PFSK-1 (cell line): ENCODE data around the gene ERC1.

ENCODE experiments used
- FOXP2 ChIP-seq: optimal IDR thresholded peaks from 2 replicates; pipeline ENCODE3; 2011; ENCODE audit warnings: borderline replicate concordance, control low read depth, inconsistent platforms; ENCODE audit not compliant: insufficient read depth; ENCODE audit errors: extremely low read length, extremely low read depth
- POLR2AphosphoS5 ChIP-seq: IDR thresholded peaks from 2 replicates; pipeline ENCODE4 v1.6.1; 2012; ENCODE audit warnings: low read depth, mild to moderate bottlenecking, control low read depth, low read length, moderate library complexity
- SIN3A ChIP-seq: IDR thresholded peaks from 2 replicates; pipeline ENCODE4 v1.6.1; 2012; ENCODE audit warnings: mild to moderate bottlenecking, low read length, moderate library complexity, borderline replicate concordance; ENCODE audit not compliant: insufficient read depth
- TAF1 ChIP-seq: IDR thresholded peaks from 2 replicates; pipeline ENCODE4 v1.6.1; 2012; ENCODE audit warnings: low read length, control low read depth, borderline replicate concordance; ENCODE audit not compliant: insufficient read depth
- TF ChIP-seq, protein P1 (sequence below), 2 experiments: IDR thresholded peaks; 2 replicates each; pipeline versions ENCODE4 v1.6.1 to v1.8.0; 2011 to 2012; ENCODE audit warnings: low read depth in 2 of 2, low read length in 2 of 2, control low read depth in 1 of 2, inconsistent platforms in 1 of 2, mild to moderate bottlenecking in 1 of 2, moderate library complexity in 1 of 2; ENCODE audit not compliant: insufficient read depth in 1 of 2

The ERC1 gene

DNA sequence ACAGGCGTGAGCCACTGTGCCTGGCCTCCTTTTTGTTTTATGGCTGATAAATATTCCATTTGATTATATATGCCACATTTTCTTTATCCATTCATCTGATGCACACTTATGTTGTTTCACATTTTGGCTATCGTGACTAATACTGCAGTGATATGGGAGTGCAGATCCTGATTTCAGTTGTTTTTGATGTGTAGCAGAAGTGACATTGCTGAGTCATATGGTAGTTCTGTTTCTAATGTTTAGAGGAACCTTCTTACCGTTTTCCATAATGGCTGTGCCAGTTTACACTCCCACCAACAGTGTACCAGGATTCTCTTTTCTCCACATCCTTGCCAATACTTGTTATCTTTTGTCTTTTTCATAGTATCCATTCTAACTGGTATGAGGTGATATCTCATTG is 235.9 kb downstream of the ERC1 start:
- no peak for TF ChIP-seq FOXP2
- TF ChIP-seq TAF1 = no peak
- TF ChIP-seq POLR2AphosphoS5 = no peak
- no peak for TF ChIP-seq SIN3A
- TF ChIP-seq, protein P1, sequence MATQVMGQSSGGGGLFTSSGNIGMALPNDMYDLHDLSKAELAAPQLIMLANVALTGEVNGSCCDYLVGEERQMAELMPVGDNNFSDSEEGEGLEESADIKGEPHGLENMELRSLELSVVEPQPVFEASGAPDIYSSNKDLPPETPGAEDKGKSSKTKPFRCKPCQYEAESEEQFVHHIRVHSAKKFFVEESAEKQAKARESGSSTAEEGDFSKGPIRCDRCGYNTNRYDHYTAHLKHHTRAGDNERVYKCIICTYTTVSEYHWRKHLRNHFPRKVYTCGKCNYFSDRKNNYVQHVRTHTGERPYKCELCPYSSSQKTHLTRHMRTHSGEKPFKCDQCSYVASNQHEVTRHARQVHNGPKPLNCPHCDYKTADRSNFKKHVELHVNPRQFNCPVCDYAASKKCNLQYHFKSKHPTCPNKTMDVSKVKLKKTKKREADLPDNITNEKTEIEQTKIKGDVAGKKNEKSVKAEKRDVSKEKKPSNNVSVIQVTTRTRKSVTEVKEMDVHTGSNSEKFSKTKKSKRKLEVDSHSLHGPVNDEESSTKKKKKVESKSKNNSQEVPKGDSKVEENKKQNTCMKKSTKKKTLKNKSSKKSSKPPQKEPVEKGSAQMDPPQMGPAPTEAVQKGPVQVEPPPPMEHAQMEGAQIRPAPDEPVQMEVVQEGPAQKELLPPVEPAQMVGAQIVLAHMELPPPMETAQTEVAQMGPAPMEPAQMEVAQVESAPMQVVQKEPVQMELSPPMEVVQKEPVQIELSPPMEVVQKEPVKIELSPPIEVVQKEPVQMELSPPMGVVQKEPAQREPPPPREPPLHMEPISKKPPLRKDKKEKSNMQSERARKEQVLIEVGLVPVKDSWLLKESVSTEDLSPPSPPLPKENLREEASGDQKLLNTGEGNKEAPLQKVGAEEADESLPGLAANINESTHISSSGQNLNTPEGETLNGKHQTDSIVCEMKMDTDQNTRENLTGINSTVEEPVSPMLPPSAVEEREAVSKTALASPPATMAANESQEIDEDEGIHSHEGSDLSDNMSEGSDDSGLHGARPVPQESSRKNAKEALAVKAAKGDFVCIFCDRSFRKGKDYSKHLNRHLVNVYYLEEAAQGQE (IDR thresholded peaks at IDR 0.05; ENCODE audit: insufficient read depth in 1 of 2, low read depth in 2 of 2, low read length in 2 of 2) = no peak

DNA sequence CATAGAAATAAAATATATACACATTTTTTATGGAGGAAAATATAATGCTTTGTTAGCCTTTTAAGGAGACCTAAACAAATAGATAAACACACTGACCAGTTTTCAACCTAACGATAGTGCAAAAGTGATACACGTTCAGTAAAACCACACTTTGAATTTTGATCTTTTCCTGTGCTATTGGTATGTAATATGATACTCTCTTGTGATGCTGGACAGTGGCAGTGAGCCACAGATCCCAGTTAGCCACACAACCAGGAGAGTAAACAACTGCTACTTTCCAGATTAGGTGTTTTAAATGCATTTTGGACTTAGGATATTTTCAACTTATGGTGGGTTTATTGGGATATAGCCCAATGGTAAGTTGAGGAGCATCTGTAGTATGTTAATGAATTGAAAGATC is 243.1 kb downstream of the ERC1 start:
- TF ChIP-seq SIN3A (no peak), FOXP2 (no peak), TAF1 (no peak)
- TF ChIP-seq, protein P1 (IDR thresholded peaks at IDR 0.05; ENCODE audit: insufficient read depth in 1 of 2, low read depth in 2 of 2, low read length in 2 of 2) = peak; percentile 37 to 76; a peak in 2 of 4 replicates

GRCh38 chr12:1246637-1247036 is 255.6 kb downstream of the ERC1 start:
- TF ChIP-seq, protein P1 (IDR thresholded peaks at IDR 0.05; ENCODE audit: insufficient read depth in 1 of 2, low read depth in 2 of 2, low read length in 2 of 2) = no peak
- no peak for TF ChIP-seq TAF1
- TF ChIP-seq POLR2AphosphoS5 = no peak
- no peak for TF ChIP-seq SIN3A
- TF ChIP-seq FOXP2 = no peak

GRCh38 chr12:1250641-1251040 is 259.6 kb downstream of the ERC1 start:
- TF ChIP-seq TAF1 (no peak), FOXP2 (no peak)
- TF ChIP-seq, protein P1 (IDR thresholded peaks at IDR 0.05; ENCODE audit: insufficient read depth in 1 of 2, low read depth in 2 of 2, low read length in 2 of 2) = no peak

- TF ChIP-seq, protein P1 (IDR thresholded peaks at IDR 0.05; ENCODE audit: insufficient read depth in 1 of 2, low read depth in 2 of 2, low read length in 2 of 2) = no peak
- no peak for TF ChIP-seq SIN3A
- no peak for TF ChIP-seq TAF1
- TF ChIP-seq FOXP2 = no peak
- no peak for TF ChIP-seq POLR2AphosphoS5
These were observed 261.7 kb downstream of the ERC1 start for GRCh38 chr12:1252758-1253157.
